ENCODE results near the gene FPR2.

The FPR2 gene

GRCh38 chr19:51807111-51807701 lies 46.2 kb downstream of the FPR2 start:
- no peak overlapping the region for H3K27ac ChIP-seq
- TF ChIP-seq, protein P1, sequence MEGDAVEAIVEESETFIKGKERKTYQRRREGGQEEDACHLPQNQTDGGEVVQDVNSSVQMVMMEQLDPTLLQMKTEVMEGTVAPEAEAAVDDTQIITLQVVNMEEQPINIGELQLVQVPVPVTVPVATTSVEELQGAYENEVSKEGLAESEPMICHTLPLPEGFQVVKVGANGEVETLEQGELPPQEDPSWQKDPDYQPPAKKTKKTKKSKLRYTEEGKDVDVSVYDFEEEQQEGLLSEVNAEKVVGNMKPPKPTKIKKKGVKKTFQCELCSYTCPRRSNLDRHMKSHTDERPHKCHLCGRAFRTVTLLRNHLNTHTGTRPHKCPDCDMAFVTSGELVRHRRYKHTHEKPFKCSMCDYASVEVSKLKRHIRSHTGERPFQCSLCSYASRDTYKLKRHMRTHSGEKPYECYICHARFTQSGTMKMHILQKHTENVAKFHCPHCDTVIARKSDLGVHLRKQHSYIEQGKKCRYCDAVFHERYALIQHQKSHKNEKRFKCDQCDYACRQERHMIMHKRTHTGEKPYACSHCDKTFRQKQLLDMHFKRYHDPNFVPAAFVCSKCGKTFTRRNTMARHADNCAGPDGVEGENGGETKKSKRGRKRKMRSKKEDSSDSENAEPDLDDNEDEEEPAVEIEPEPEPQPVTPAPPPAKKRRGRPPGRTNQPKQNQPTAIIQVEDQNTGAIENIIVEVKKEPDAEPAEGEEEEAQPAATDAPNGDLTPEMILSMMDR (IDR thresholded peaks at IDR 0.05), result no peak
- no peak for TF ChIP-seq ZFX (IDR thresholded peaks at IDR 0.05; ENCODE audit: borderline replicate concordance)

- no peak overlapping the region for H3K27ac ChIP-seq
- TF ChIP-seq ZFX (IDR thresholded peaks at IDR 0.05; ENCODE audit: borderline replicate concordance), result no peak
- TF ChIP-seq, protein P1 (IDR thresholded peaks at IDR 0.05), result no peak
Measured at GRCh38 chr19:51807925-51808324, 46.9 kb downstream of the FPR2 start.

GRCh38 chr19:51808333-51808986 lies 47.5 kb downstream of the FPR2 start:
- TF ChIP-seq, protein P1 (IDR thresholded peaks at IDR 0.05), result no peak
- no peak for TF ChIP-seq ZFX (IDR thresholded peaks at IDR 0.05; ENCODE audit: borderline replicate concordance)
- no peak overlapping the region for H3K27ac ChIP-seq

DNA sequence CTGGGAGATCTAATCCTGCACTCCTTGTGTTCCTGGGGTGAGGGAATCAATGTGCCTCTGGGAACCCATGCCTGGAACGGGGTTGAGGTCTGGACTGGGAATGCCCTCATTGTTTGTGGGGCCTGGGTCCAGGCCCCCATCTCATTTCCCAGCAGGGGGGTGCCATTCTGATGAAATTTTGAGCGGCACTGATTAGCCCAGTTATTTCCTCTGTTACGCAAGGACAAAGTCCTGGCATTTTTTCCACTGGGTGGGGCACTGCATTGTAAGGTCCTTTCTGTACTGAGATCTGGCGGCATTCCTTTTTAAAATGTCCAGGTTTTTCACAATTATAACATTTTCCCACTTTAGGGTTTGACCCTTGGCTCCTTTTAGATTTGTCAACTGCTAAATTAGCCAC lies 48.8 kb downstream of the FPR2 start:
- no peak overlapping the region for H3K27ac ChIP-seq
- TF ChIP-seq, protein P1 (IDR thresholded peaks at IDR 0.05), result no peak
- TF ChIP-seq ZFX (IDR thresholded peaks at IDR 0.05; ENCODE audit: borderline replicate concordance), result no peak

DNA sequence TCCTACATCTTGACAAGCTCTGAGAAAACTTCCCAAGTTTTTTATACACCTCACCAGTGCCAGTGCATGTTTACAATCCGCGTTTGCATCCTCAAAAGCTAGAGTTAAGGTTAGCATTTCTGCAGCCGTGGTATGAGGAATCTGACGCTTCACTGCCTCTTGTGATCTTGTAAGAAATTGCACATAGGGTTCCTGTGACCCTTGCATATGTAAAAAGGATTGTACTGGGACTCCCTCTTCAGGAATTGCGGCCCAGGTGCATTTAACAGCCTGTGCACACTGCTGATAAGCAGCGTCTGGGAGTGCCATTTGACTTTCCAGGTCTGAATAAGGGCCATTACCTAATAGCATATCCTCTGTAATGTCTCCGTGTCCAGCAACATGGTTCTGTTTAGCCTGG lies 49.2 kb downstream of the FPR2 start:
- H3K27ac ChIP-seq, result no peak overlapping the region
- no peak for TF ChIP-seq ZFX (IDR thresholded peaks at IDR 0.05; ENCODE audit: borderline replicate concordance)
- TF ChIP-seq, protein P1 (IDR thresholded peaks at IDR 0.05), result peak; percentile 27; the same call in 1 of the 2 replicates

DNA sequence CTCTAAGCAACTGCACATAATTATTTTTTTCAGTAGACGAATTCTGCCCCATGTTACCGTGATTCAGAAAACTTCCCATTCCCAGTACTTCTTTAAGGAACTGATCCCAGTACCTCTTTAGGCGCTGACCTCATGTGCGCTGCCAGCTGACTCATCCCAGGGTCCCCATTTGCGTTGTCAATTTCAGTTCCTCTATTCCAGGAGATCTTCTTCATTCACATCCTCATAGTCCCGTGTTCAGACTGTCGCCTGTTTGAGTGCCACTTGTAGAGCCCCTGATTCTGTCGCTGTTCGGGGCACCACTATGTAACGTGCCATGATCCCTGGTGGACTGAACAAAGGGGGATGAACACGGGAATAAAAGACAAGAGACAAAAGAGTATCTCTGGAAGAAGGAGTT lies 50.4 kb downstream of the FPR2 start:
- no peak overlapping the region for H3K27ac ChIP-seq
- TF ChIP-seq ZFX (IDR thresholded peaks at IDR 0.05; ENCODE audit: borderline replicate concordance), result no peak
- TF ChIP-seq, protein P1 (IDR thresholded peaks at IDR 0.05), result no peak

GRCh38 chr19:51815043-51815442 lies 54.1 kb downstream of the FPR2 start:
- H3K27ac ChIP-seq, result no peak overlapping the region
- TF ChIP-seq, protein P1 (IDR thresholded peaks at IDR 0.05), result no peak
- no peak for TF ChIP-seq ZFX (IDR thresholded peaks at IDR 0.05; ENCODE audit: borderline replicate concordance)
